Measurements from ENCODE around the gene LAMA3.

LAMA3 gene

DNA sequence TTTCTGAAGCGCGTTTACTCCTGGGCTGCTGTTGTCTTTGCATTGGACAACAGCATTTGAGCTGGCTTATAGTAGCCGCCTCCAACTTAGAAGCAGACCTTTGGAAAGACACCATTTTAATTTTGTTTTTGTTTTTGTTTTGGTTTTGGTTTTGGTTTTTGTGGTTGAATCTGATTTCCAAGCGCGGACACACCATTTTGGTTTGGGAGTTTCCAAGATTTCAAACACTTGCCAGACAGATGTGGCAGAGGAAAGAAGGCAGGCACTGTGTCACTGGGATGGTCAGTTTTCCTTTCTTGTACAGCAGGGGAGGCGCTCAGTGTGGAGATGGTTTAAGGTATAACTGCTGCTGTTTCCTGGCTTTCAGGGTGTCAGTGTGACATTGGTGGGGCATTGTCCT is 126.8 kb downstream of the LAMA3 start:
- H3K9ac ChIP-seq (ENCODE audit: low read length), result no peak overlapping the region
- peaks cover 14% of the 10 kb centered on the region for H3K4me1 ChIP-seq (ENCODE audit: control insufficient read depth, low read depth, low read length)

DNA sequence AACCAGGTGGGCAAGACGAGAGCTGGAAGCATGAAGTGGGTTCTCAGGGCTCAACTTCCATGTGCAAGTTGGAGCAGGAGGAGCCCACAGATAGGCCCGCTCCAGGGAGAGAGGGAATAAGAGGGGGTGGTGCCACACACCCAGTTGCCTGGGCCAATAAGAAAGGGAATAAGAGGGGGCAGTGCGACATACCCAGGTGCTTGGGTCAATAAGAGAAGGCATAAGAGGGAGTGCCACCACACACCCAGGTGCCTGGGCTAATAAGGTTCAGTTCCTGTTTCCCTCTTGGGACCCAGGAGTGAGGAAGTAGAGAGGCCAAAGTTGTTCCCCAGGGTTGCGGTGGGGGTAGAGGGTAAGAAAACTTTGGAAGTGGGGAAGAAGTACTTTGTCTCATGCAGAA is 127.5 kb downstream of the LAMA3 start:
- no peaks in the 10 kb centered on the region for H3K27me3 ChIP-seq (ENCODE audit: control insufficient read depth, insufficient read depth, low read length)
- H3K4me3 ChIP-seq (ENCODE audit: low read length), result no peak overlapping the region
- no peaks in the 10 kb centered on the region for H3K36me3 ChIP-seq (ENCODE audit: control insufficient read depth, low read depth, low read length)
- no peaks in the 10 kb centered on the region for H3K9me3 ChIP-seq (ENCODE audit: control insufficient read depth, low read depth, low read length)
- peaks cover 20% of the 10 kb centered on the region for H3K4me1 ChIP-seq (ENCODE audit: control insufficient read depth, low read depth, low read length)
- no peak overlapping the region for H3K27ac ChIP-seq (ENCODE audit: low read length)
- no peak overlapping the region for H3K9ac ChIP-seq (ENCODE audit: low read length)

More for the DNA sequence above, 126.8 kb downstream of the LAMA3 start:
- Histone ChIP-seq H3K36me3 (ENCODE audit: control insufficient read depth, low read depth, low read length) (no peaks in the 10 kb centered on the region), H3K4me3 (ENCODE audit: low read length) (no peak overlapping the region), H3K27me3 (ENCODE audit: control insufficient read depth, insufficient read depth, low read length) (no peaks in the 10 kb centered on the region), H3K27ac (ENCODE audit: low read length) (no peak overlapping the region), H3K9me3 (ENCODE audit: control insufficient read depth, low read depth, low read length) (no peaks in the 10 kb centered on the region)

DNA sequence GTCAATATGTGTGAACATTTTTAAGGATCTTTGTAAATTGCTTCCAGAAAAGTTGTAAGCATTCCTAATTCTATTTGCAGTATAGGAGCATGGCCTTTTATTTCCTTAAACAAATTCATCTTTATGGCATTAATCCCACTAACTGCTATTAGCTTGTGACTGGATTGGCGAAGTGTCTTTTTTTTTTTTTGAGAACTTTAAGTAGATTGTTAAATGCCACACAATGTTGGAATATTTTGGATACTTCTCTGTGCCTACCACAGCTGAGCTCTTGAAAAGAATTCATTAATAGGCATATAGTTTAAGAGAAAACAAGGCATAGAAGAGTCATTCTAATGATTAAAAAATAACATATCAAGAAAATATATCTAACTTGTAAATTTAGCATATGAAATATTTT is 129.7 kb downstream of the LAMA3 start:
- Histone ChIP-seq H3K9ac (ENCODE audit: low read length) (no peak overlapping the region), H3K27me3 (ENCODE audit: control insufficient read depth, insufficient read depth, low read length) (no peaks in the 10 kb centered on the region), H3K4me1 (ENCODE audit: control insufficient read depth, low read depth, low read length) (peaks cover 13% of the 10 kb centered on the region), H3K36me3 (ENCODE audit: control insufficient read depth, low read depth, low read length) (no peaks in the 10 kb centered on the region), H3K4me3 (ENCODE audit: low read length) (no peak overlapping the region), H3K27ac (ENCODE audit: low read length) (no peak overlapping the region), H3K9me3 (ENCODE audit: control insufficient read depth, low read depth, low read length) (no peaks in the 10 kb centered on the region)

DNA sequence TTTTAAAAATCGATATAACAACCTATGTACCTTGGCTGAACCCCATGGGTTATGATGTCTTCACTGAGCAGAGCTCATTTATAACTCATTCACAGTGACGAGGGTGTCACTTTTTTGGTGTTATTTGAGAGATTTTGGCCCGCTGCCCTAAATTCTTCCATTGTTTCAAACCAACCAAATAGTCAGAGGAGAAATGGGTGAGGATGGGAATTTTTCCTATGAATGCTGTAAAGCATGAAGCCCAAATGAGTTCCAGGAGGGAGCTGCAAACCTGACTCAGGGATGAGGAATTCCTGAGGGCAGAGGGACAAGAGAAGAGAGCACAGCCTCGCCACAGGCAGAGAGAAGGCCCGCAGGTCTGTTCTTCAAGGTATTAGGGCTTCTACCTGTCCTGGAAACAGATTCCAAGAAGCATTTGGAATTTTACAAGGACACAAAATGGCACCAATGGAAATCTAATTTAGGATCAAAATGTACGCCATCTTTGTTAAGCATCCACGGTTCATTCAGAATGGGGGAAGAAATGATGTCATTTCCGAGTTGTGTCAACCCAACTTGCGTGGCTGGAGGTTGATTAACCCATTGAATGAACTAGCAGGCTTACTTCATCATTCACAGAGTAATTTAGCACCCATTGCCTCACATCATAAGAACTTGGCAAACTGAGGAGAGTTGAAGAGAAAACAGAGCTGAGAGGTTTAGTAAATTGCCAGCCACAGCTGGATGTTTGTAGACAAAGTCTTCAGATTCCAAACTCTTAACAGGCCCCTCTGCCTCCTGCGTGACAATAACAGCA is 133.5 kb downstream of the LAMA3 start:
- Histone ChIP-seq H3K27me3 (ENCODE audit: control insufficient read depth, insufficient read depth, low read length) (no peaks in the 10 kb centered on the region), H3K4me3 (ENCODE audit: low read length) (no peak overlapping the region), H3K4me1 (ENCODE audit: control insufficient read depth, low read depth, low read length) (peaks cover 13% of the 10 kb centered on the region), H3K36me3 (ENCODE audit: control insufficient read depth, low read depth, low read length) (no peaks in the 10 kb centered on the region), H3K9ac (ENCODE audit: low read length) (no peak overlapping the region), H3K9me3 (ENCODE audit: control insufficient read depth, low read depth, low read length) (no peaks in the 10 kb centered on the region), H3K27ac (ENCODE audit: low read length) (no peak overlapping the region)

DNA sequence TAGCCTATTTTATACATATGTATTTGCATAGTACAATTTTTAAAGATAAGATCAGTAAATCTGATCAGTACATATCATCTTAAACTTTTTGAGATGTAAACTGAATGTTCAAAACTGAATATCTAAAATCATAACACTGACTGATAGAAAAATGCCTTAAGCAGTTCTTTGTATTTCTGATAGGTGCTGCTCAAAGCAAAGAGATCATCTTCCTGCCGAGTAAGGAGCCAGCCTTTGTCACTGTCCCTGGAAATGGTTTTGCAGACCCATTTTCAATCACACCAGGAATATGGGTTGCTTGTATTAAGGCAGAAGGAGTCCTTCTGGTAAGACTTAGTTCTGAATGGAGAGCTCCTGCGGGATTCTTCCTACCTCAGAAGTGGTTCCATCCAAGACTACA is 135.0 kb downstream of the LAMA3 start:
- Histone ChIP-seq H3K27me3 (ENCODE audit: control insufficient read depth, insufficient read depth, low read length) (no peaks in the 10 kb centered on the region), H3K9me3 (ENCODE audit: control insufficient read depth, low read depth, low read length) (no peaks in the 10 kb centered on the region), H3K4me3 (ENCODE audit: low read length) (no peak overlapping the region), H3K4me1 (ENCODE audit: control insufficient read depth, low read depth, low read length) (peaks cover 13% of the 10 kb centered on the region), H3K9ac (ENCODE audit: low read length) (no peak overlapping the region), H3K27ac (ENCODE audit: low read length) (no peak overlapping the region), H3K36me3 (ENCODE audit: control insufficient read depth, low read depth, low read length) (no peaks in the 10 kb centered on the region)

DNA sequence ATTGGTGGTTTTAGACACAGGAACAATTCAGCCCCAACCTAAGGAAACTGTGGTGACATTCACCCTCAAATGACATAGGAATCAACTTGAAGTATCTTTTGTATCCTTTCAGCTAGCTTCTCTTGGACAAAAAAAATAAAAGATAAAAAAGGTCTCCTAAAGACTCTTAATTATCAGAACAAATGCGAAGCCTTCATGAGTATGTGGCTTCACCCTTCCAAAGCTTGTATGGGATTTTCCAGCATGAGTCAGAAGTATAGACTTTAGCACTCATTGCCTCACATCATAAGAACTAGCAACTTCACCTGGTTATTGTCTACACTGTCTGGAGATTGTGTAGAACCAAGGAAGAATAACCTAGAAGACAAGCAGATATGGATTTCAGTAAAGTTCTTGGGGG is 135.4 kb downstream of the LAMA3 start:
- Histone ChIP-seq H3K9me3 (ENCODE audit: control insufficient read depth, low read depth, low read length) (no peaks in the 10 kb centered on the region), H3K27me3 (ENCODE audit: control insufficient read depth, insufficient read depth, low read length) (no peaks in the 10 kb centered on the region), H3K4me3 (ENCODE audit: low read length) (no peak overlapping the region), H3K27ac (ENCODE audit: low read length) (no peak overlapping the region), H3K36me3 (ENCODE audit: control insufficient read depth, low read depth, low read length) (no peaks in the 10 kb centered on the region), H3K4me1 (ENCODE audit: control insufficient read depth, low read depth, low read length) (peaks cover 13% of the 10 kb centered on the region), H3K9ac (ENCODE audit: low read length) (no peak overlapping the region)

DNA sequence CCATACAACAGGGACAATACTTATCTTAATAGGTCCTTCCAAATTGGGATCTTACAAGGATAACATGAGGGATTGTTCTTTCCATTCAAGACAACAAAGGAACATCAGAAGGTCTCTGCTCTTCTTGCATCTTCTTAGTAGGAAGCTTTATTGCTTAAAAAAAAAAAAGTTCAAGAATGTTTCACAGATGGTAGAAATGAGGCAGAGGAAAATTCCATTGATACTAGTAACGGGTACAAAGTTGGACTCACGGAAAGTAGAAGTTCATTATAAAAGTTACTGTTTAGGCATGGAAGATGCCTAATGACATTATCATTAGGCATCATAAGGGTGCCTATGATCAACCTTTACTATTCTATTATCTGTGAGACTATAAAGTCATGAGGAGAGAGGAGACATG is 136.2 kb downstream of the LAMA3 start:
- Histone ChIP-seq H3K4me3 (ENCODE audit: low read length) (no peak overlapping the region), H3K27ac (ENCODE audit: low read length) (no peak overlapping the region), H3K27me3 (ENCODE audit: control insufficient read depth, insufficient read depth, low read length) (no peaks in the 10 kb centered on the region), H3K9me3 (ENCODE audit: control insufficient read depth, low read depth, low read length) (no peaks in the 10 kb centered on the region), H3K9ac (ENCODE audit: low read length) (no peak overlapping the region), H3K4me1 (ENCODE audit: control insufficient read depth, low read depth, low read length) (peaks cover 11% of the 10 kb centered on the region), H3K36me3 (ENCODE audit: control insufficient read depth, low read depth, low read length) (no peaks in the 10 kb centered on the region)

DNA sequence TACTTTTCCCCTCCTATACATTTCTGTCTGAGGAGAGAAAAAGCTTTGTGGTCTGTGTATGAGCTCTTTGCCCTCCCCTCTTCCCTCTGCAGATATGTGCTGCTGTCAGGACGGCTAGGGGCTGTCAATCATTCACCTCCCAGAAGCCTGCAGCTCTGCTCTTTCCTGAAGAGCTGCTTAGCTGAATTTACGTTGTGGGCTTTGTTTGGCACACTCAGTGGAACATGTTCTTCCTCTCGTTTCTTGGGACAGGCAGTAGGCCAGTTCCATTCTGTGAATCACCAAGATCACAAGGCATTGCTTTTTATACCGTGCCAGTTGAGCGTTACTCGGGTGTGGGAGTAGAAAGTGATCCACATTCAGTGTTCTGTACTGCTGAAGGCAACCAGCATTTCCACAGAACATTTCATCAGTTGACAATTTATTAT is 136.7 kb downstream of the LAMA3 start:
- H3K27ac ChIP-seq (ENCODE audit: low read length), result no peak overlapping the region
- H3K9ac ChIP-seq (ENCODE audit: low read length), result no peak overlapping the region
- H3K4me3 ChIP-seq (ENCODE audit: low read length), result no peak overlapping the region
- H3K4me1 ChIP-seq (ENCODE audit: control insufficient read depth, low read depth, low read length), result peaks cover 7% of the 10 kb centered on the region
- H3K36me3 ChIP-seq (ENCODE audit: control insufficient read depth, low read depth, low read length), result no peaks in the 10 kb centered on the region
- no peaks in the 10 kb centered on the region for H3K9me3 ChIP-seq (ENCODE audit: control insufficient read depth, low read depth, low read length)
- no peaks in the 10 kb centered on the region for H3K27me3 ChIP-seq (ENCODE audit: control insufficient read depth, insufficient read depth, low read length)

DNA sequence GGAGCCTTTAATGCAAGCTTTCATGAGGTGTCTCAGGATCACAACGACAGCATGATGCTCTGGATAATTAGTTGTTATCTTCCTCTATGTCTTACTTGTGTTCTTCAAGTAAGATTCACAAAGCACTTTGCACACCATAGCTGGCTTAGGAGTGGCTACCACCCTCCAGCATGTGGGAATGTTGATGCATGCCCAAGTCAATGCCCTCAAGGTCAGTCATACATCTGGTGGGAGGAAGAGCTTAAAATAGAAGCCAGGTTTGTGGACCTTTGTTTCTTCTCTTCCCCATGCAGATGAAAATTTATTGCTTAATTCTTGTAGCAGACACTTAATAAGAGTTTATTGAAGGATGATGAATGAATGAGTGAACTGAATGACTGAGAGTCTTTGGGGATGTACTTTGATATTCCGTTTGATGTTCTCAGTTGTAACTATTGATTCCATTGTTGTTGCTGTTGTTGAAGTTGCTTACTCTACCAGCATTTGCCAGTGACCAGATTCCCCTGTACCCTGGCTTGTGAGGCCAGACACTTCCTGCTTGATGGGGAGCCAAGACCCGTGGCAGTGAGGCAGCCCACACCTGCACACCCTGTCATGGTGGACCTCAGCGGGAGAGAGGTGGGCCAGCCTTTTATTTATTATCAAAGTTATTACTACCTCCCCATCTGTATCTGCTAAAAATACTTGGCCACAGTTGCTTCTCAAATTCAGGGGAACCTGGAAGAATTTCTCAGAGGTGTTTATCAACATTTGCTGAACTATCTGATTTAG is 137.8 kb downstream of the LAMA3 start:
- no peak overlapping the region for H3K4me3 ChIP-seq (ENCODE audit: low read length)
- no peaks in the 10 kb centered on the region for H3K4me1 ChIP-seq (ENCODE audit: control insufficient read depth, low read depth, low read length)
- H3K36me3 ChIP-seq (ENCODE audit: control insufficient read depth, low read depth, low read length), result no peaks in the 10 kb centered on the region
- H3K27ac ChIP-seq (ENCODE audit: low read length), result no peak overlapping the region
- no peak overlapping the region for H3K9ac ChIP-seq (ENCODE audit: low read length)
- H3K27me3 ChIP-seq (ENCODE audit: control insufficient read depth, insufficient read depth, low read length), result no peaks in the 10 kb centered on the region
- no peaks in the 10 kb centered on the region for H3K9me3 ChIP-seq (ENCODE audit: control insufficient read depth, low read depth, low read length)

DNA sequence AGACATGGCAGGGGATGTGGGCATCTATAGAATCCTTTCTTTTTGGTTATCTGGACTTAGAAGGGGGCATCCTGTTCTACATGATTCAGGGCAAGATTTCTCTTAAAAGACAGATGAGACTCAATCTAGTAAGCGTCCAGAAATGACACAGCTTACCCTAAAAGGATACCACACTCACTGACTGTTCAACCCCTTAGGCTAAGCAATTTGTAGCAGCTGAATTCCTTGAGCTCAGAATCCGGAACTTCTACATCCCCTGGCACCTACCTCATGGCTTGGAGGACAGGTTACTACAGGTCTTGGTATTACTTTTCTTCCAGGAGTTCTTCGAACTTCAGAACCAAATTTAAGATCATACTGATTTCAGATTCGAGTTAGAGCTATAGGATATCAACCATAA is 138.4 kb downstream of the LAMA3 start:
- Histone ChIP-seq H3K27me3 (ENCODE audit: control insufficient read depth, insufficient read depth, low read length) (no peaks in the 10 kb centered on the region), H3K9me3 (ENCODE audit: control insufficient read depth, low read depth, low read length) (no peaks in the 10 kb centered on the region), H3K4me3 (ENCODE audit: low read length) (no peak overlapping the region), H3K27ac (ENCODE audit: low read length) (no peak overlapping the region), H3K9ac (ENCODE audit: low read length) (no peak overlapping the region), H3K4me1 (ENCODE audit: control insufficient read depth, low read depth, low read length) (no peaks in the 10 kb centered on the region), H3K36me3 (ENCODE audit: control insufficient read depth, low read depth, low read length) (no peaks in the 10 kb centered on the region)

DNA sequence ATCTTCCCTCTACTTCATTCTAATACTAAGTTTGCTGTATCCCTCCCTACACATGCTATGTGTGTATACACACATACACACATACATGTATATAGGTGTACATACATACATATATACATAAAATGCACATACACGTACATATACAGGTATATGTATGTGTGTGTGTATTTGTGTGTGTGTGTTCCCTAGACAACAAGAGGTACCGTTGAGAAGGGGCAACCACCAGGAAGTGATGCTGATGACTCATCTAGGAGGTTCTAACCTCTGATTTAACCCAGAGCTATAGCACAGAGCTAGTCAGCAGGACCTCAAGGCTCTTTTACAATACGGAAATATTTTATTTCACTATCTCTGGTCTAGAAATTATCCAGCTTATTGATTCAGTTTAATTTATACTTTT is 139.2 kb downstream of the LAMA3 start:
- no peak overlapping the region for H3K4me3 ChIP-seq (ENCODE audit: low read length)
- no peaks in the 10 kb centered on the region for H3K4me1 ChIP-seq (ENCODE audit: control insufficient read depth, low read depth, low read length)
- no peak overlapping the region for H3K27ac ChIP-seq (ENCODE audit: low read length)
- H3K9ac ChIP-seq (ENCODE audit: low read length), result no peak overlapping the region
- no peaks in the 10 kb centered on the region for H3K9me3 ChIP-seq (ENCODE audit: control insufficient read depth, low read depth, low read length)
- no peaks in the 10 kb centered on the region for H3K36me3 ChIP-seq (ENCODE audit: control insufficient read depth, low read depth, low read length)
- no peaks in the 10 kb centered on the region for H3K27me3 ChIP-seq (ENCODE audit: control insufficient read depth, insufficient read depth, low read length)

DNA sequence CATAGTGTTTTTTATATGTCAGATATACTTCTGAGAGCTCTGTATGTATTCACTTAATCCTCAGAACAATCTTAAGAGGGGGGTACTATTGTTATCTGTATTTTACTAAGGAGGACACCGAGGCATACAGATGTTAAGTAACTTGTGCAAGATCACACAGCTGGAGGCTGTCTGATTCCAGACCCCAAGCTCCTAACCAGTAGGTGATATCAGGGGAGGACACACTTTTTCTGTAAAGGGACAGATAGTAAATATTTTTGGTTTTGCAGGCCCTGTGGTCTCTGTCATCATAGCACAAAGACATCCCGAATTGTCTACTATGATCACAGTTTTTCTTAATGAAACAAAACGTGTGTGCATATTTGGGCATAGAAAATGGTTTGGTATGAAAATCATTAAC is 143.7 kb downstream of the LAMA3 start:
- no peaks in the 10 kb centered on the region for H3K36me3 ChIP-seq (ENCODE audit: control insufficient read depth, low read depth, low read length)
- no peaks in the 10 kb centered on the region for H3K27me3 ChIP-seq (ENCODE audit: control insufficient read depth, insufficient read depth, low read length)
- H3K4me1 ChIP-seq (ENCODE audit: control insufficient read depth, low read depth, low read length), result no peaks in the 10 kb centered on the region
- no peak overlapping the region for H3K9ac ChIP-seq (ENCODE audit: low read length)
- H3K9me3 ChIP-seq (ENCODE audit: control insufficient read depth, low read depth, low read length), result no peaks in the 10 kb centered on the region
- no peak overlapping the region for H3K4me3 ChIP-seq (ENCODE audit: low read length)
- no peak overlapping the region for H3K27ac ChIP-seq (ENCODE audit: low read length)
